Body of pancreas (tissue), 4 donors: ENCODE results near the gene EFNA1. TPM values are rescaled to one million over a fixed set of nuclear protein-coding genes. Genes with fewer than 3 reads are reported as not detected.

Source experiments
- ATAC-seq: fragments of 150-250 bp; one replicate; pipeline ENCODE4 v1.9.1; 2016
- DNase-seq, 4 donors: peaks; one replicate each; pipeline ENCODE4 v3.0.0-alpha.2; 2019
- H3K27ac ChIP-seq, 4 donors: fragments of 200-600 bp; sonication (generic); 1 replicate in 3 of 4; 2 replicates in 1 of 4; pipeline versions ENCODE4 v1.5.1 to v1.6.1; 2016 to 2019; ENCODE audit warnings: mild to moderate bottlenecking in 1 of 4, mixed read lengths in 1 of 4, moderate library complexity in 1 of 4
- H3K27me3 ChIP-seq, 2 donors: fragments of 200-600 bp; sonication (generic); one replicate each; pipeline ENCODE4 v1.6.0; 2016; ENCODE audit warnings: mild to moderate bottlenecking in 1 of 2
- H3K36me3 ChIP-seq, 2 donors: fragments of 200-600 bp; sonication (generic); replicated peaks in 1 of 2; 2 replicates each; pipeline ENCODE4 v1.5.1; 2016; ENCODE audit warnings: low read depth in 2 of 2; ENCODE audit not compliant: insufficient read depth in 1 of 2
- H3K4me1 ChIP-seq: fragments of 200-600 bp; sonication (generic); one replicate; pipeline ENCODE4 v1.6.0; 2016
- H3K4me3 ChIP-seq, 2 donors: fragments of 200-600 bp; sonication (generic); 1 replicate in 1 of 2; 2 replicates in 1 of 2; pipeline ENCODE4 v1.5.1; 2016 to 2019
- H3K9me3 ChIP-seq, 3 donors: fragments of 200-600 bp; sonication (generic); 1 replicate in 2 of 3; 2 replicates in 1 of 3; pipeline ENCODE4 v1.5.1; 2016
- CTCF ChIP-seq, 7 experiments: fragments of 450-650 bp in 4 of 7; fragments of 200-600 bp in 3 of 7; sonication (generic) in 3 of 7; IDR thresholded peaks; one replicate each; pipeline ENCODE4 v1.5.1; 2016 to 2019; ENCODE audit warnings: antibody characterized with exemption in 7 of 7
- POLR2A ChIP-seq, 3 donors: fragments of 450-650 bp; IDR thresholded peaks; one replicate each; pipeline ENCODE4 v1.6.1; 2016; ENCODE audit warnings: antibody characterized with exemption in 3 of 3, mild to moderate bottlenecking in 2 of 3
- WGBS, 2 donors: methylation state at CpG; one replicate each; pipeline ENCODE4 v1.1.5; 2017; 5-methylcytosine and 5-hydroxymethylcytosine counted together
- intact Hi-C: fragments of 100-400 bp; cut with DNase I; formaldehyde crosslinking; loops from one replicate; pipeline ENCODE4 v1.15.1; 2023
- total RNA-seq, 2 donors: library from RNA; depleted of rRNA; stranded (reverse); fragments of >200 nt; gene quantifications; one replicate each; pipeline ENCODE4 v1.1.0, GENCODE V29; 2016

The EFNA1 gene
- total RNA-seq, 2 donors from 2014 or later, result 10.5 to 20.2 TPM

DNA sequence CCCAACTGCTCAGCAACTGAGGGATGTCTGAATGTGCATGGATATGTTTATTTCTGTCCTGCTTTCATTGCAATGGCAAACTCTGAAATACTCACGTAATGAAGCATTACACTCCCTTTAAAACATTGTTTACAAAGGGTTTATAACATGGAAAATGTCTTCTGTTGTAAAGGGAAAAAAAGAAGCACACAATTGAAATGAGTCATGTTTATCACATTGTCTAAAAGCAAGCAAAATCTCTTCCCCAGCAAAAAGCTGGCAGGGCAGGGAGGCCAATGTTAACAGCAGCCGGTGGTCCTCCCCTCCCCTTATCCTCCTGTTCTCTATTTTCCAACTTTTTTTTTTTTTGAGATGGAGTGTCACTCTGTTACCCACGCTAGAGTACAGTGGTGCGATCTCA lies 3.9 kb upstream of the EFNA1 start:
- no peak overlapping the region for H3K27ac ChIP-seq
- H3K27me3 ChIP-seq, result no peaks in the 10 kb centered on the region
- no peaks in the 10 kb centered on the region for H3K36me3 ChIP-seq
- ATAC-seq (no peak), DNase-seq (no peak)
- intact Hi-C loops, result no loop called here
- no peaks in the 10 kb centered on the region for H3K9me3 ChIP-seq
- 68 to 76% methylated on average over 4 of the region's 4 CpGs for WGBS, 2 donors
- peaks cover 29% of the 10 kb centered on the region for H3K4me1 ChIP-seq
- no peak overlapping the region for H3K4me3 ChIP-seq
- no peak for TF ChIP-seq POLR2A (IDR thresholded peaks at IDR 0.05)
- no peak for TF ChIP-seq CTCF (IDR thresholded peaks at IDR 0.05)

DNA sequence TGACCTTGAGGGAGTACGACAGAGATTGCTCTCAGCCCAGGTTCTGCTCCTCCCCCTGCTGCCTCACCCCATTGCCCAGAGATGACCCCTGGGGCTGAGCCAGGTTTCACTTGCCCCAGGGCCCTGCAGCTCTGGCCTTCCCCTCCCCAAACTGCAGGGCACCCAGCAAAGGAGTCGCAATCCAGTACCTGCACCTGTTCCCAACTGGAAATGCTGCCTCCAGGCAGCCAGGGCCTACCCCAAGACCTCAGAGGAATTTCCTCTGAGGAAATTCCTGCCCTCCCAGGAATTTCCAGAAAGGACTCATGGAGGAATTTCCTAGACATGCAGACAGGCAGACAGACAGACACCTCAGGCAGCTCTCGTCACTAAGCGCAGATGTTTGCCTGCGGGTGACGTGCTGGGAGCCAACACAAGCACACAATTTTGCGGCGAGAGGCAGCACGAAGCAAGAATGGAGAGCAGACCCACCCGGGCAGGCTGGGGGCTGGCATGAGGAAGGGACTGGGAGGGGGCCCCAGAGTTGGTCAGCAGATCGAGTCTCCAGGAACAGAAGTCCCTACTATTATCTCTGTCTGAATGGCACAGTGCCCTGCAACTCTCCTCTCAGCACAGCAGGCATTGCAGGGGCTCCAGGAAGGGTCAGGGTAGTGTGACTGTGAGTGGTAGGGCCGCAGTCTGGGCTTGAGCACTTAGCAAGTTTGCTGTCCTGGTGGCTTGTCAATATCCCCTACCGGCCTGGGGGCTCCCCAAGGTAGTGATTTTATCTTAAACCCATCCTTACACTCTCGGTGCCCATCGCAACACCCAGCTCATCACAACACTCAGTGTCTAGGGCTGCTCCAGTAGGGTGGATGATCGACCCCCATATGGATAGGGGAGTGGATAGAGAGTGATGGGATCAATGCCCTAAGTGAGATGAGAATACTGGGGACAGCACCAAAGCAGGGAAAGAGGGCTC lies 2.9 kb upstream of the EFNA1 start:
- Histone ChIP-seq H3K4me1 (peaks cover 34% of the 10 kb centered on the region), H3K27me3 (no peaks in the 10 kb centered on the region), H3K4me3 (no peak overlapping the region), H3K27ac (peak overlapping the region in 2 of 4 donors; percentile 96 to 99), H3K9me3 (no peaks in the 10 kb centered on the region), H3K36me3 (no peaks in the 10 kb centered on the region)
- no peak for TF ChIP-seq POLR2A (IDR thresholded peaks at IDR 0.05)
- TF ChIP-seq CTCF (IDR thresholded peaks at IDR 0.05), result no peak
- 84 to 85% methylated on average over 12 to 16 of the region's 16 CpGs for WGBS, 2 donors
- no peak for DNase-seq
- intact Hi-C loops, result loop anchor here (5.0 kb wide), 1 partner anchor 32 kb away; no protein-coding TSS in a partner anchor
- no peak for ATAC-seq

- TF ChIP-seq POLR2A (IDR thresholded peaks at IDR 0.05) (no peak), CTCF (IDR thresholded peaks at IDR 0.05) (no peak)
- DNase-seq (no peak), ATAC-seq (no peak)
- H3K9me3 ChIP-seq, result no peaks in the 10 kb centered on the region
- peak overlapping the region; percentile 94 to 99 (median 98) for H3K27ac ChIP-seq
- intact Hi-C loops, result loop anchor here (5.0 kb wide), 1 partner anchor 33 kb away; no protein-coding TSS in a partner anchor
- no peaks in the 10 kb centered on the region for H3K27me3 ChIP-seq
- H3K36me3 ChIP-seq, result no peaks in the 10 kb centered on the region
- 83 to 89% methylated on average over 1 to 11 of the region's 11 CpGs for WGBS, 2 donors
- no peak overlapping the region for H3K4me3 ChIP-seq
- H3K4me1 ChIP-seq, result peaks cover 41% of the 10 kb centered on the region
Observed at GRCh38 chr1:155125511-155125945, 2.1 kb upstream of the EFNA1 start.

GRCh38 chr1:155125946-155126555 lies 1.6 kb upstream of the EFNA1 start:
- Histone ChIP-seq H3K27ac (peak overlapping the region; percentile 94 to 99 (median 98)), H3K27me3 (no peaks in the 10 kb centered on the region), H3K4me1 (peaks cover 46% of the 10 kb centered on the region), H3K36me3 (no peaks in the 10 kb centered on the region), H3K4me3 (no peak overlapping the region), H3K9me3 (no peaks in the 10 kb centered on the region)
- 26 to 27% methylated on average over 16 to 53 of the region's 53 CpGs for WGBS, 2 donors
- intact Hi-C loops, result loop anchor here (5.0 kb wide), 1 partner anchor 34 kb away; no protein-coding TSS in a partner anchor
- peak; percentile 32 for ATAC-seq
- TF ChIP-seq POLR2A (IDR thresholded peaks at IDR 0.05), result peak in 2 of 3 donors; percentile 7 to 13
- no peak for TF ChIP-seq CTCF (IDR thresholded peaks at IDR 0.05)
- peak; percentile 62 to 76 (median 70) for DNase-seq
